ENCODE data around the gene CTNNBL1.
"Not testable (repeated sequence)": the region's sequence is repeated elsewhere in the genome, so short reads cannot be mapped to it uniquely, and the experiment has no call there.

CTNNBL1 gene

DNA sequence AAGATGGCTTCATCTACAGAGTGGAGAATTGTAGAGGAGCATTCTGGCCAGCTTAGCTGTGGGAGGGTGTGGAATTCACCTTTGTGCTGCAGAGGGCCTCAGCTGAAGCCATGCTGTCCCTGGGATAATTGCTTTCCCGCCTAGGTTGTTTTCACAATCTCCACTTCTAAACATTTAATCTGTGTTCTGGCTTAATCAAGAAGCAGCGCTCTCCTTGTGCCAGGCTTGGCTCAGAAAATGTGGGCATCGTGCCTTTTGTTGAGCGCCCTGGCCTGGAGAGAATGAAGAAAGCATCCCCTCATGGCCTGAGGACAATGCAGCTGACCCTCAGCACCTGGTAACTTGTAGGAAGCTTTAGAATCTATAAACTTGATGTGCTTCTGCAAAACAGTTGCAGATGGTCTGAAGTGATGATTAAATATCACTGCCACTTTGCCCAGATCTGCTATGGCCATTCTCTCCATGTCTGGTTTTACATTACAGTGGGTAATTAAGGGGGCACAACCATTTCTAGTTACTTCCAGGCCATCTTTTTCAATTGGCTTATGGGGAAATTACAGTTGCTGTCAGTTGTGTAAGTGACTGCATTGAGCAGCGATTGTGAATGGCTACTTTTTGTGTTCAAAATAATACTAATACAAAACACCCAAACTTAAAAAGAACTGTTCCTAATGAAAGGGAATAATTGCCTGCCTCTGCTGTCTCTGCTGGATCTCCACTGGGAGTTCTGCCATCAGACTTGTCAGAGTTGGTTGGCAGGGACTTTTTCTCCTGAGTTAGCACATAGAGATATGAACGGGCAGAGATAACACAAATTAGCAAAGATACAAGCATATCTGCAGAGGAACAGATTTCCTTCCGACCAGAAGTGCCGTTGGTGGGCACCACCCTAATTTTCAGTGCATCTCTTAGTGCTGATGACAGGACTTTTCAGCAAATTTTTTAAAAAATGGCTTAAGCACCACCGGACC lies 18.4 kb downstream of the CTNNBL1 start:
- DNase-seq (ENCODE audit: low read depth): no peak

GRCh38 chr20:37713396-37713795 lies 19.6 kb downstream of the CTNNBL1 start:
- no peak for DNase-seq (ENCODE audit: low read depth)

GRCh38 chr20:37714978-37715672 lies 21.3 kb downstream of the CTNNBL1 start:
- no peak for DNase-seq (ENCODE audit: low read depth)

DNA sequence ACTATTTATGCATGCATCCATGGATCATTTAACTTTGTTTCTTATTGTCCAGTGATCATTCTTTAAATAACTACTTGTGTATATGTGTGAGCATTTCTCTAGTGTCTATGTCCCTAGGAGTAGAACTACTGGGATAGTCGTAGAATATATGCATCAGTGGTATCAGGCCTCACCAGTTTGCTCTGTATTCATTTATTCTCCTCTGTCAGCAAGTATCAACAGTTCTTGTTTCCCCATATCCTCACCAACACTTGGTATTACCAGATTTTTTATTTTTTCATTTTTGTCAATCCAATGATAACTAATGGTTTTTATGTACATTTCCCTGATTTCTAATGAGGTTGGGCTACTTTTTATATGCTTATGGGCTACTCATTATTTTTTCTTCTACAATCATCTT lies 27.9 kb downstream of the CTNNBL1 start:
- no peak for DNase-seq (ENCODE audit: low read depth)

- not testable (repeated sequence) for DNase-seq (ENCODE audit: low read depth)
These were observed 28.5 kb downstream of the CTNNBL1 start for GRCh38 chr20:37722312-37722711.

DNA sequence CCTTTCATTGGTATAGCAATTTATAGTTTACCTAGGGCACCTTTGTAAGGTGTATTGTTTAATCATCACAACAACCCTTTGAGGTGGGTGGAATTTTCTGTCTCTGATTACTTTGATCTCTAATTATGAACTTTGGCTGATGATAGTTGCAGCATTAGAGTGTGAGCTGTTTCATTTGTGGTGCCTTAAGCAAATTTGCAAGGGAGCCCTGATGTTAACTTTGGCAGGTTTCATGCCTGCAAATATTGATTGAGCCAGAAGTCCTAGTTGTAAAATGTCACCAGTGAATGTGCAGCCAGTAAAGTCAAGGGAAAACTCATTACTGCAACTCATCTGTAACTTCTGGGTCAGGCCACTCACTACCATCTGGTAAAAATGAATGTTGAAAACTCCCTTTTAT lies 29.8 kb downstream of the CTNNBL1 start:
- DNase-seq (ENCODE audit: low read depth): no peak

DNA sequence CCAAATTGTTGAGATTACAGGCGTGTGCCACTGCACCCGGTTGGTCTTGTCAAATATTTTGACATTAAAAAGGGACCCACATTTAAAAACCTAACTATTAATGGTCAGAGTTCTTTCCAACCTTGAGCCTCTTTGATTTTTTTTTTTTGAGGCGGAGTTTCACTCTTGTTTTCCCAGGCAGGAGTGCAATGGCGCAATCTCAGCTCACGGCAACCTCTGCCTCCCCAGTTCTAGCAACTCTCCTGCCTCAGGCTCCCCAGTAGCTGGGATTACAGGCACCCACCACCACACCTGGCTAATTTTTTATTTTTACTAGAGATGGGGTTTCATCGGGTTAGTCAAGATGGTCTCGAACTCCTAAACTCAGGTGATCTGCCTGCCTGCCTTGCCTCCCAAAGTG lies 31.3 kb downstream of the CTNNBL1 start:
- no peak for DNase-seq (ENCODE audit: low read depth)

DNA sequence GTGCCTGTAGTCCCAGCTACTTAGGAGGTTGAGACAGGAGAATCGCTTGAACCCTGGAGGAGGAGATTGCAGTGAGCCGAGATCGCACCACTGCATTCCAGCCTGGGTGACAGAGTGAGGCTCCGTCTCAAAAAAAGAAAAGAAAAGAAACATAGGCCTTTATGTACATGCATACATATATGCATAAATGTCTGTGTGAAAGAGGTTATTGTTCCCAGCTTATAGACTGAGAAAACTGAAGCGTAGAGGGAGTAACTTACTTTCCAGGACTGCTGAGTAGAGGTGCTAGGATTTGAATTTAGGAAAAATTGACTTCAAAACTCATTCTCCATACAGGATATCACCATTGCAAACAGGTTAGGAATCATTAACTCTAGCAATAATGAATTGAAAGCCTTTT lies 32.0 kb downstream of the CTNNBL1 start:
- no peak for DNase-seq (ENCODE audit: low read depth)

DNA sequence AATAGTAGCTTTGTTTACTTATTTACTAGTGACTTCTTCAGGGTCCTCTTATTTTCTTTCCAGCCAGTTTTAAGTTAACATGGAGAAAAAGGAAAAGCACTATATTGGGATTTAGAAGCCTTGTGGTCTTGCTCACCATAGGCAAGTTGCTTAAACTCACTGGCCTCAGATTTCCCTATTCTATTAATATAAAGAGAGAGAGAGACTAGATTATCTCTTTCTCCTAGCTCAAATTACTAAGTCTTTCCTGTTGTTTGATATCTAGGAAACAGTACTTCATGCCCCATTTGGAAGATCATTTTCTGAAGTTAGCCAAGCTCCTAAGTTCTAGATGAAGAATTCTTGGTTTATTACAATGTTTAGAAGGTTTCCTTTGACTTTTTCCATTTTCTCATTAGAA lies 32.5 kb downstream of the CTNNBL1 start:
- no peak for DNase-seq (ENCODE audit: low read depth)

- DNase-seq (ENCODE audit: low read depth): no peak
These were observed 33.4 kb downstream of the CTNNBL1 start for GRCh38 chr20:37726971-37727956.

DNA sequence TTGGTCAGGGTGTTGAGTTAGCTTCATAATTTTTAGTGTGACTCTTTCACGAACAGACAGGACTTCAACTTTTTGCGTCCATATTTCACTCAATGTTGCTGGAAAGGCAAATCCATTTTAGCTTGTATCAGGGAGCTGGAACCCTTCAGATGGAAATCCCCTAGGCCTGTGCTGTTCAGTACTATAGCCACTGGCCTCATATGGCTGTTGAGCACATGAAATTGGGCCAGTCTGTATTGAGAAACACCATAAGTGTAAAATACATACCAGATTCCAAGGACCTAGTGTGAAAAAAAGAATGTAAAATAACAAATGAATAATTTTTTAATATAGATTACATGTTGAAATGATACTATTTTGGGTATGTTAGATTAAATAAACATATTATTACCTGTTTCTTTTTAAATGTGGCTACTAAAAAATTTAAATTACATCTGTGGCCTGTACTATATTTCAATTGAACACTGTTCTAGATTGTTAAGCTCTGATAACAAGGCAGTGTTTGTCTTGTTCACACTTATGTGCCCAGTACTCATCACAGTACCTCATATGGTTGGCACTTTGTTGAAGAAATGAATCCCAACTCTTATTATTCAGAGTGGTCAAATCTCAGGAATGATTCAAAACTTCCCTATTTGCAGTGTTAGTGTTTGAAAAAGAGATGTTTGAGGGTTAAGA lies 34.3 kb downstream of the CTNNBL1 start:
- DNase-seq (ENCODE audit: low read depth): no peak

DNA sequence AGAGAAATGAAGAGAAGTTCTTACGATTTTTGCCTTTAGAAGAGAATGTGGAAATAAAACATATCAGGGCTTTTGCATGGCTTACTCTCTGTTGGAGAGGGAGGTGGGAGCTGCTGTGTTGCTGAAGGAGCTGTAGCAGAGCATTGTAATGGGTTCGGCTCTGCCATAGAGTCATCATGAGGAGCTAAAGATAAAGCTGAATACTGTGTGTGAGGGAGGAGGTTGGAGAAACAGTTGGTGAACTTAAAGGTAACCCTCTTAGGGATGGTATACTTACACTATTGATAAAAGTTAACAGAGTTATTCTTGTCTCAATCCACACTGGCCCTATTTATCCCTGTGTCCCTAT lies 34.8 kb downstream of the CTNNBL1 start:
- DNase-seq (ENCODE audit: low read depth): no peak

DNA sequence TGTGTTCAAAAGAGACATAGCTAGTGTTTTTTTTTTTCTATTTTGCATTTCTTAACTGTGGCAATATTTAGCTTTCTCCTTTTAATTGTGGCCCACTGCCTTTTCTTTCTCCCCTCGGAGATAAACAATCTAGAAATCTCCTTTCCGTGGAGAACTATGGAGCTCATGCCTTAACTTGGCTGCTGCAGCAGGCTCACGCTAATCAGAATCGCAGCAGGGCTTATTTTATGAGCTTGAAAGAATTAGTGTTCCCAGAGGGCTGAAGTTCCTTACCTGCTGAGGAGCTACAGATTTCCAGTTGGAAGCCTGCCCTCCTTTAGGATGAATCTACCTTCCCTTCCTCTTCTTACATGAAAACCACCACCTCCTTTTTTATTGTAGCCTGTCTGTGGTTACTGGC lies 35.6 kb downstream of the CTNNBL1 start:
- no peak for DNase-seq (ENCODE audit: low read depth)

DNA sequence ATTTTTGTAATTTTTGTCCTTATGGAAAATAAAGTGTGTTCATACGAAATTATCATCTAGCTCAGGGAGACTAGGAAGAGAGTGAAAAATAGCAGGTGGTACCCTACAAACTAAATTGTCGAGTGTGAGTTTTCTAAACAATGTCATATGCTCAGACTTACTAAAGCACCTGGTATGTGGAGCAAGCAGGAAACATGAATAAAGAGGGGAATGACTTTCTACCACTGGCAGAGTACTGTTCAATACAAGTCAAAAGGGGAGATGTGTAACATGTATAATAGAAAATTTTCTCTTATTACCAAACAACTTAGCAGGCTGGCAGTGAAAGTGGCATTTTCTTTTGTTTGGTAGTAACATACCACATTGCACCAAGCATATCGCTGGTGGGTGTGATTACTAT lies 36.1 kb downstream of the CTNNBL1 start:
- DNase-seq (ENCODE audit: low read depth): peak; percentile 26

GRCh38 chr20:37733416-37733815 lies 39.6 kb downstream of the CTNNBL1 start:
- no peak for DNase-seq (ENCODE audit: low read depth)

DNA sequence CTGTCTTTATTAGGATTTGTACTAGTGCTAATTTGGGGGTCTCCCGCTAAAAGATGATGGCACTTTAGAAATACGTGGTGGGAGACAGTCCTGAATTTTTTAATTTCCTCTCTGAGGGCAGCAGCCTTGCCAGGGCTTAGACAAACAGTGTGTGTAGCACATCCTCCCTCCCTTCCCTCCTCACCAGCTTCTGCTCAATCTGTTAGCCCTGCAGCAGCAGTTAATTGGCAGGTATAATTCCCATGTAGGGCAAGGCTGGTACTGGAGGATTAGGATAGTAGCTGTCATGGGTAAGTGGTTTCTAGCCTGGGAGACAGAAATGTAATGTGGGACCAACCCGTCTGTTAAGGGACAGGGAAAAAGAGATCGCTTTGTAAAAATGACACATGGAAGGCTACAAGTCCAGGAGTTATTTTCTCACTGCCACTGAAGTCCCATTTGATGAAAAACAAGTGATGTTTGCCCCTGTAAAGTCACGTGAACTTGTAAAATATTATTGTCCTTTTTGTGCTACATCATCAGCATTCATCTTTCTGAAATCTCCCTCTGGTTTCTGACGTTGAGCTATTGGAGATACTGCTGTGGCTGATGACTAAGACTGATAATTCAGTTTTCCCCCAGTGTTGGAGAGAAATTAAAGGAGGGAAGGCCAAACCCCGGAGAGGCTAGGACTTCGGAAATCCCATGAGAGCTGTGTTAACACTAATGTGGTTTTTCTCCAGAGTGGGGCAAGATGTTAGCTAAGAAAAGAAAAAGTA lies 40.6 kb downstream of the CTNNBL1 start:
- no peak for DNase-seq (ENCODE audit: low read depth)

- DNase-seq (ENCODE audit: low read depth): no peak
These were observed 41.7 kb downstream of the CTNNBL1 start for GRCh38 chr20:37735541-37735940.

DNA sequence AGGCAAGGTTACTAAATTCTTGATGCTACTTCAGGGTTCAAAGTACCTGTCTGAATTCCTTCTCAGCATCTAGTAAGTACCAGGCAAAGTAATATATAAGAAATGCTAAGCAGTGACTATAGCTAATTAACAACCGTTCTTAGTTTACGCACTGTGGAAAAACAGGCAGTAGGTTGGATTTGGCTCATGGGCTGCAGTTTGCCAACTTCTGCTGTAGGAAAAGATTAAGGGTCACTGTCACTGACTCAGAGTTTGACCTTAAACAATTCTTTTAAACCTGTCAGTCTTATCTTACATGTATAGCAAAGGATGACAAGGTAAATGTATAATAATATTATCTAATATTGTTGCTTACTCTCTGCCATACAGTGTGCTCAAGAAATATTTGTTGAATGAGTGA lies 42.3 kb downstream of the CTNNBL1 start:
- DNase-seq (ENCODE audit: low read depth): no peak

GRCh38 chr20:37737826-37738420 lies 44.1 kb downstream of the CTNNBL1 start:
- no peak for DNase-seq (ENCODE audit: low read depth)

DNA sequence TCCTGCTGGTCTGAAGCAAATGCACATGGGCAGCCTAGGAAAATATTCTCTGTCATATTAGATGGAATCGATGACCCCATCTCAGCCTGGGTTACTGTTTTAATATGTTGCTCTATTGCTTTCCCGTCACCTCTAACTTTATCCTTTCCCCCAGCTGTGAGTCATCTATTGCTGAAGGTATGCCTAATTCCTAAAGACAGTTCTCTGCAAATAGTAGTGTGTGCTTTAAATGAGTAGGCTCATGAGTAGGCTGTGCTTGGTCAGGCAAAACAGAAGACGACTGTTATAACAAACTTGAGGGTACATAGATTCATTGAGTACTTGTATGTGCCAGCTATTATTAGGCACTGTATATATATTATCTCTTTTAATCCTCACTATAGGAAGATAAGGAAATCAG lies 47.2 kb downstream of the CTNNBL1 start:
- no peak for DNase-seq (ENCODE audit: low read depth)

Measured in HS-5 (cell line).